DMS153 treated with DMSO at 0.1 percent for 48 hours (cell line): ENCODE results near the gene RFTN1.
A peak's percentile ranks its signal among the peaks of the same experiment; 100 is the strongest.

Source experiments
- DNase-seq: peaks from one replicate; lab custom pipeline; 2025; ENCODE audit not compliant: unreplicated experiment; lab: John Stamatoyannopoulos, UW

Gene RFTN1

DNA sequence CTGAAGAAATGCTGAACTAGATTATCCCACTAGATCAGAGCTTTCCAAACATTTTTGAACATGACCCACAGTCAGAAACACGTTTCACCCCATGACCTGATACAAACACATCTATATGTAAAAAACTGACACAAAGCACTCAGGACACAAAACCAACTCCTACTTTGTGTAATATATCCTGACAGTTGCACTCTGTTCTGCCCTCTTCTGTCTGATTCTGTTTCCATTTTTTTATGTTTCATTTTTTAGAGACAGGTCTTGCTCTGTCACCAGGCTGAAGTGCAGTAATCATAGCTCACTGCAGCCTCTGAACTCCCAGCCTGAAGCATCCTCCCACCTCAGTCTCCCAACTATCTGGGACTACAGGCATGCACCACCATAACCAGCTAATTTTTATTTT, 15.8 kb upstream of the RFTN1 start:
- DNase-seq, result no peak

DNA sequence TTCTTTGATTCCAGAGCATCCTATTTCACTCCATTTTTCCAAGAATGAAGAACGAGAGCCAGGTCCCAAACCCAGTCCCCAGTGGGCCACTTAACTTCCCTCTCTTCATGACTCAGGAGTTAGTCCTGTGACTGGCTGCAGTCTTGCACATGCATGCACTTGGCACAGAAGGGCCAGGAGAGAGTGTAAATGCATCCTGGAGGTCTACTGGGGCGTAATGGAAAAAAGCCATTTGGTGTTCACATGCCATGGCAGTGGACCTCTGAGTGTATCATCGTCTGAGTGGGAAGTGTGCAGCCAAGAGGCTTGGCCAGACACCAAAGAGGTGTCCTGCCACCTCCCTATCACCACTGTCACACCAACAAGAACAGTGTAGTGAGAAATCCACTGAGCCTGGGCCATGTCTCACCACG, 15.1 kb upstream of the RFTN1 start:
- no peak for DNase-seq

DNA sequence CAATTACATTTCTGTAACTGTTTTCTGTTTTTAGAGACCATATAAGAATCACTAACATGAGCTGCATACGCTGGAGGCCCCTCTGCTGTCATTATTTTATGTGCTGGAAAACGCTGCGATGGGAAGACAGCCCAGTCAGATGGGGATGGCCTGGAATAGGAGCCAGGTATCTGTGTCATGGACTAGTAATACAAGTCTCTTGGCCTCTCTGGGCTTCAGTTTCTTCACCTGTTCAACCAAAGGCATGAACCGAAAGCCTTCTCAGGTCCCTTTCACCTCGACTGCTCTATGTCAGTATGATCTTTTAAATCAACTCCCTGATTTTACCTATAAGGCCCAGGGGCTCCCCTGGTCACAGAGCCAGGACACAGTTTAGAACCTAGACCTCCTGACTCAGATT, 14.6 kb upstream of the RFTN1 start:
- no peak for DNase-seq

DNA sequence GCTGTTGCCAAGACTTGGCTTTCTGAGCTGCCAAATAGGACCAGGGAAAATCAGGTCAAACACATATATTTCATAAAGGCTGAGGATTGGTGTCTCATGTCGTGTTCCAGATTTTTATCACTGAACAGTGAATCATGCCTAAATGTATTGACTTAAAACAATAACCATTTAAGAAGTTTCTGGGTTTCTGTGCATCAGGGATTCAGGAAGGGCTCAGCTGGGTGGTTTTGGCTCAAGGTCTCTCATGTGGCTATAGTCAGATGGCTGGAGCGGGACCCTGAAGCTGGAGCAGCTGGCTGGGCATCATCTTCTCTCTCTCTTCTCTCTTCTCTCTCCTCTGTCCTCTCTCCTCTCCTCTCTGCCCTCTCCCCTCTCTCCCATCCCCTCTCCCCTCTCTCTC, 10.7 kb upstream of the RFTN1 start:
- DNase-seq, result no peak

DNA sequence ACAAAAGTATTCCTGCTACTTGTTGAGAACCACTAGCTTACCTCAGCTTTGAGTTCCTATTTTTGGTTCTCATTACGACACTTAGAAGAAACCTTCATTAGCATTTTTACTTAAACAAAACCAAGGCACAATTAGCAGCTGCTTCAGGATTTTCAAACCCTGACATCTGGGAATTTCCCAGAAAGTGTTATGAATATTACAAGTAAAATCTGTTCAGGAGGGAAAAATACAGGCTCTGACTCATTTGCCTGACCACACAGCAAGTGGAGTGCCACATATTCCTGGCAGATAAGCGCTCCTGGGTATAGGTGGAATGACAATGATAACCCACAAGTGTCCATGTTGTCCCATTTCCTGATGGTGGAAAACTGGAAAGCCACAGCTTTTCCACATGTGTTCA, 10.3 kb upstream of the RFTN1 start:
- no peak for DNase-seq

DNA sequence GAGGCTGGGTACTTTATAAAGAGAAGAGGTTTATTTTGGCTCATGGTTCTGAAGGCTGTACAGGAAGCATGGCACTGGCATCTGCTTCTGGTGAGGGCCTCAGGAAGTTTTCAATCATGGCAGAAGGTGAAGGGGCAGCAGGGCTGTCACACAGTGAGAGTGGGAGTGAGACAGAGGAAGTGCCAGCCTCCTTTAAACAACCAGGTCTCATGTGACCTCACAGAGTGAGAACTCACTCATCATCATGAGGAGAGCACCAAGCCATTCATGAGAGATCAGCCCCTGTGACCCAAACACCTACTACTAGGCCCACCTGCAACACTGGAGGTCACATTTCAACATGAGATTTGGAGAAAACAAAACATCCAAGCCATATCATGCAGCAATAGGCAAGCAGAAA, 9.3 kb upstream of the RFTN1 start:
- DNase-seq, result no peak

DNA sequence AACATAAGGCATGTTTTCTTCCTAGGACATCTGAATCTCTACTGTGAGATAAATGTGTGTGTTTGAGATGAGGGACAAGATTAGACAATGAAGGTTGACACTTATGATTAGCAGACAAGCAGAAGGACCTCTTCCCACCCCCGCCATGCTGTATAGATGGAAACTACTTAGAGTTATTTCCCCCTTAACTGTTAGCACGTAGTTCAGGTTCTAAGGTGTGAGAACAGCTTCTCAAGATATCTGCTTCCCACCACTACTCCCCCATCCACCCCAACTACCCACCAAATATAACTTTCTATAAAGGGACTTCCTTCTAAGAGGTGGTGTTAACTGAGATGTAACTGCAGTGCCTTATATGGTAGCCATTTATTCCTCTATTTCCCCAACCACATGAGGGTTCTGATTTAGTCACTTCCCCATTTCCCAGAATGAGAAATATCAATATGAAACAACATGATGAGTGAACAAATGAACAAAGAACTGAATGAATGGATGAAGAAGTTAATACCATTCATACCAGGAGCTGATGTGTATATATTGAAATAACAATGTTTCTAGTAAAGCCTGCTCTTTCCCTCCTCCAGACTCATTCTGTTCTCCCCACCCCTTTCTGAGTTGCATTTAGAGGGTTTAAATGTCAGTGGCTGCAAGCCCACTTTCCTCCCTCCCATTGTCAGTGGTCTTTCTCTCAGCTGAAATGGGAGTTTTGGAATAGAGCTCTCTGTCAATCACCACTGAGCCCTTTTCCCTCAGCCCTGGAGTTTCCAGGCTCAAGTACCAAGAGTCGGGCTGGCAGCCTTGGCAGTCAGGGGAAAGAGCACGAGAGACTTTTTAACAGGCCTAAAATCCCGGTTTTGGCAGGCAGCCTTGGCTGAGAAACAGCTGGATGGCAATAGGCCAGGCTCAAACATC, 7.7 kb upstream of the RFTN1 start:
- no peak for DNase-seq

DNA sequence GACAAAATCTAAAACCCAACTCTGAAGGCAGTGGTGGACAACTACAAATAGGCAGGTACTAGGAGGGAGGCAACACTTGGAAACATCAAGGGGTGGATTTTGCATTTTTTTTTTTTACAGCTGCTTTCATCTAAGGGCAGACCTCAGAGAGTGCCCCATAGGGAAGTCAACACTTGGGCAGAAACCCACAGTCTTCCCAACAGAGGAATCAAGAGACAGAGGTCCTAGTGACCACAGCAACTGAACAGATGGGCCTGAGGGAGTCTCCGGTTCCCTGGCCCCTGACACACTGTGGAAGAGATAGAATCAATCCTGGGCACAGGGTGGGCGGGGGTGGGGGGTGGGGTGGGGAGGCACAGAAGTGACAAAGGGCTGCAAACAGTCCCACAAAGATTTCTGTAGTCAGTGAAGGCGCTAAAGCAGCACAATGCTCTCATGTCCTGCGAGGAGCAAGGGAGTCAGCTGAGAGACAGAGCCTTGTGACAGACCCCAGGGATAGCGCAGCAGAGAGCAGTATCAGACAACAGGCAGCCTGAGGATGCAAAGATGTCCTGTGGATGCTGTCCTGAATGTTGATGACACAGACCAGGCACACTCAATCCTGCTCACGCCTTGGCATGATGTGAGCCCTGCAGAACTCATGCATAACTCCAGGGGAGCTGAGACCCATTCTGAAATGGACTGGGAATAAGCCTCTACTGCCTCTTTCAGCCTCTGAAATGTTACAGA, 6.9 kb upstream of the RFTN1 start:
- no peak for DNase-seq

DNA sequence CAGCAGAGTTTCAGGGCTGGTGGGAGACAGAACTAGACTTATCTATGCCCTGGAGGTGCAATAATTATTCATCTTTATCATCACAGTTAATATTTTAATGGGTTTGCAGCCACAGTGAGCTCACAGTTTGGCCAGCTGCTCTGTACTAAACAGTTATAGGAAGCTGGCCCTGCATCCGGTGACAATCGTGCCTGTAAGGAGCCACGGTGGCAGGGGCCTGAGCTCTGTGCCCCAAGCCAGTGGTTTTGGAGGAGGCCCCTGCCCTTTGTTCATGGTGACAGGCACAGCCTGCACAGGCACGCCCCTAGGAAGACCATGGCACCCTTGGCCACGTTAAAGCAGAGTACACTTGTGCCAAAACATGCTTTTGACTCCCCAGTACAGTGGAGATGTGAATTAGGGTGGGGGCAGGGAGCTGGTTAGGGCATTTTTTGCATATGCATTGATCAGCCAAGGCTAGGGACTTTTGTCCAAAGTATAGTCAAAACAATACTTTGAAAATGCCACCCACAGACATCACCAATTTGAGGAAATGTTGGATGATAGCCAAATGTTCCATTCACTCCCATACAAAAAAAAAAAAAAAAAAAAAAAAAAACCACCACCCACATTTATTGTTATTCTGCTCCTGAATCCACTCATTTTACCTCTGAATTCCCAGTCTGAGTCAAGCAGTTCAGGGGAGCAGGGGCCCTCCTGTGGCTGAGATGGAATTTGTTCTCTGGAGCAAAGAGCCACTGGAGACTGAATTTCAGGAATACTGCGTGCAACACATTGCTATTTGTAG, 3.4 kb upstream of the RFTN1 start:
- peak; percentile 18 for DNase-seq

DNA sequence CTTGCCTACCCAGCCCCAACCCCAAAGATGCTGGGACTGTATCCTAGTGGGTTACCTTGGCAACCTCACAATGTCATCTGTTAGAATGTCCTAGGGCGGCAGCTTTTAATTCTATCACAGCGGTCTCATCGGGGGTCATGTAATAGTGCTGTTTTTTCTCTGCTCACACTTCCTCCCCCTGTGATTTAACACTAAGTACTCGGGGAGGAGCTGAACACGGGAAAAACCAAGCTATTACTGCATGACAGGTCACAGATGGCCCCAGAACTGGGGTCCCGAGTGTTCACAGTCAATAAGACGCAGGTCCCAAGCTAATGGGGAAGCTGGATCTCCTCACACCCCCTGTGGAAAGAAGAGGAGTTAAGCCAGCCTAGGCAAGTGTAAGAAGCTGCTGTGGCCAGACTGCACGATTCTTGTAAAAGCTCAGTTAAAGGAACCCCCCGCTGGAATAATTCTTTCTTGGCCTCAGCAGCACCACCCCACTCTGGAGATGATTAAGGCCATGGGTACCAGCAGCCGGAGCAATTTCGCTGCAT, 2.5 kb upstream of the RFTN1 start:
- no peak for DNase-seq

DNA sequence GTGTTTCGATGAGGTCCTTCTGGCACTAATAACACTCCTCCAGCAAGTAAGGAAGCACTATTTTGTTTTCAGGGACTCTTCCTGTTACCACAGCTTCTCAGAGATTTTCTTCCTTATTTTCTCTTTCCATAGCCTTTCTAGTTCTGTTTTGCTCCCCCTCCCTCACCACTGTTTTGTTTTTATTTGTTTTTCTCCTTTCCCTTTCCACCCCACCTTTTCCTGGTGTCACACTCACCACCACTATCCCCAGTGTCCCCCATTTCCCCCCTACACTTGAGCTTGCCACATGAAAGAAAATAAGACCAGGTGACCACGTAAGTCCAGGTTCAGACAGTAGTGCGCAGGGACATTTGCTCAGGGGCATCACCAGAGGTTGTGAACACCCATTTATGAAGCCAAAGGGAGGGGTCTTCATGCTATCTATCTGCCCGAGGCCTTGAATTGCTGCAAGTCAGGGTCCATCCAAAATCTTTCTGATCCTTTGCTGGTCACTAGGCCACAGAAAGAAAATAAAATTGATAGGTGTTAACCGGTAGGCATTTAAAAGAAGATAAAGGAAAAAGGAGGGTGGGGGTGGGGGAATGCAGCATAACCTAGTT, 1.4 kb upstream of the RFTN1 start:
- DNase-seq, result no peak

DNA sequence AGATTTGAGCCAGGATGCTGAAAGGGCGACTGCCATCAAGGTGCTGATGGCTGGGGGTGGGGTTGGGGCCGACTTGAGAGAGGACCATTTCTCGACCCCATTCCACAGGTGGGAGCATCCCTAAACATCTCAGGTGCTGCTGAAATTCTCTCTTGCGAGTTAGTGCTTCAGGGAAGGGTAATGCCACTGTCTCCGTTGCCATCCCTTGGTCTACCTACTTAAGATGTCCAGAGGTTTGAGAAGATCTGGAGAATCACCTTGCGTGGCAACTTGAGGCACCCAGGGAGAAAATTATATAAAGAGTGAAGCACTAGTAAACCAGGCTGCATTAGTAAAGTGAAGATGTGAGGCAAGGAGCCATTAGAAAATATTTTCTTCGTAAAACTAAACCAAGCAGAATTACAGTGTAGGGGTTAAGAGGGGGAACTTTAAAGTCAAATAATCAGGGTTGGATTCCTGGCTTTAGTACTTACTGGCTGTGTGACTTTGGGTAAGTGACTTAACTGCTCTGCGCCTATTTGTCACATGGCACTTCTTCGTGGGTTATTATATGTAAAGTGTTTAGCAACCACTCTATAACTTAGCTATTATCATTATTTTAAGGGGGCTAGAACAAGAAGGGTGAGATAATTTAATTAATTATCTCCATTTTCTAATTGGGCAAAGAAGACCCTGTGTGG, 662 bp upstream of the RFTN1 start:
- no peak for DNase-seq

DNA sequence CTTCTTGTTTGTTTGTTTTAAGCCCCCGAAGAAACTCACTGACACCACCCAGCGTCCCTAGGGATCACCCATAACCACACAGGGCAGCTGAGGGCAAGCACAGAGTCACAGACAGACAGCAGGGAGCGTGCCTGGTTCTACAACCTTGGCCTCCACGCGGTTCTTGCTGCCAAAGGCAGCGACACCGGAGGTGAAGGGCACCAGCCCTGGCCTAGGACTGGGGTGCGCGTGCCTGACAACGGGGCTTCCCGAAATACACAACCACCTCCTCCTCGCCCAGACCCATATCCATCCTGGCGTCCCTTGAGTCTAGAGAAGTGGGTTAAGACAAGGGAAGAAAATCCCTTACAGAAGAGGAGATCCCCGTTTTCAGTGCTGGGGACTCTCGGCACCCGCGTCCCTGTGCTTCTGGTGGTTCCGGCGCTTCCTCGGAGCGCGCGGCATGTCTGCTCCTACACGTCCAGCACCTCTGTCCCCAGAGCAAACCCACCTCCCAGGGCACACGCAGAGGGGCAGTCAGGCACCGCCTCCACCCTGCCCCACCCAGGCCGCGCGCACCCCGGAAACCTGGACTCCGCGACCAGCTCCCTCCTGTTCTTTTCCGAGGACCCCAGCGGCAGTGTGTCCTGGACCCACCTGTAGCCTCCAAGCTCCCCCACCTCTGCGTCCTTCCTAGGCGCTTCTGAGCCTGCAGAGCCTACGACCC, 911 bp downstream of the RFTN1 start:
- DNase-seq, result no peak

DNA sequence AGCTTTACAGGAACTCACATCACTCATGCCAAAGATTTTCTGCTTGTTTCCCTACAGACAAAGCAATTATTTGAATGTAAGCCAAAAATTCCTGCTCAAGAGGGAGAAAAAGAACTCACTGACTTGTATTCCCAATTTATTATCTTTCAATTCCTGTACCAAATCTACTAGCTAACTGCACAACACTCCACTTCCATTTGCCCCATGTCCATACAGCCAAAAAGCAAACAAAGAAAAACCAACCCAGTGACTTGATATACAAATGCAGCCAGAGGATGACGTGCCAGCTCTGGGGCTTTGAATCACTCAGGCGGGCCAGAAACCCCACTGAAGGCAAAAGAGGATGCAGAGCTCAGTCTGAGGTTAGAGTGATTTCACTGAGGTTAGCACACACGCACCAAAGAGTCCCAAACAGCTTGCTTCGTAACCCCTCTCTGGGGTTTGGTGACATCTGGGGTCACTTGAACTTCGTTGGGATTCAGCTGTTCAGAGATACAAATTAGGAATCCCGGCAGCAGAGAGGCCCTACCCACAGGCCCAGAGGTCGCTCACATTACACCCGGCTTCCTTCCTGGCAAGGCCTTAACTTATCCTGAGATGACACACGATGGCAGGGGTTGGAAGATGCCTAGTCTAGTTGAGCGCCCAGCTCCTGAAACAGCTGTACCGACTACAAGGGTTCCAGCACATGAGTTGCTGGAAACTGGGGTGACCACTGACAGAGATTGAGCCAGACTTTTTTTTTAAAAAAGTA, 1.6 kb downstream of the RFTN1 start:
- DNase-seq, result peak; percentile 2

DNA sequence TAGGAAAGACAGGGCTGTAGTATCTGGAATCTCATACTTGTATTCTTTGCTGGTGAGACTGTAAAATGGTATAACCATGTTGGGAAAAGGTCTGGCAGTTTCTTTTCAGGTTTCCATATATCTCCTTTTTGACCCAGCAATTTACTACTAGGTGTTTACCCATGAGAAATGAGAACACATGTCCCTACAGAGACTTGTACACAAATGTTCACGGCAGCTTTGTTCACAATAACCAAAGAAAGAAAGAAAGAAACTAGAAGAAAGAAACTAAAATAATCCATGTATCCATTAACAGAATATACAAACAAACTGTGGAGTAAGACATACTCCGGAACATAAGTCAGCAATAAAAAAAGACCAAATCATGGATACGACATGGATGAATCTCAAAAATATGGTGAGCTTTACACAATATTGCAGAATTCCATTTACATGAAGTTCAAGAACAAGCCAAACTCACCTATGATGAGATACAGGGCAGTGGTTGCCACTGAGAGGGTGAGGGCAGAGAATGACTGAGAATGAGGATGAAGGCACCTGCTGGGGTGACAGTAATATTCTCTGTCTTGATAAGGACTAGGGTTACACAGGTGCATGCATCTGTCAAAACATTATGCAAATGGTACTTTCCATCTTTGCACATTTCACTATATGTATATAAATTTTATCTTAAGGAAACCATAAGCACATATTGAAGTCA, 2.7 kb downstream of the RFTN1 start:
- DNase-seq, result no peak

DNA sequence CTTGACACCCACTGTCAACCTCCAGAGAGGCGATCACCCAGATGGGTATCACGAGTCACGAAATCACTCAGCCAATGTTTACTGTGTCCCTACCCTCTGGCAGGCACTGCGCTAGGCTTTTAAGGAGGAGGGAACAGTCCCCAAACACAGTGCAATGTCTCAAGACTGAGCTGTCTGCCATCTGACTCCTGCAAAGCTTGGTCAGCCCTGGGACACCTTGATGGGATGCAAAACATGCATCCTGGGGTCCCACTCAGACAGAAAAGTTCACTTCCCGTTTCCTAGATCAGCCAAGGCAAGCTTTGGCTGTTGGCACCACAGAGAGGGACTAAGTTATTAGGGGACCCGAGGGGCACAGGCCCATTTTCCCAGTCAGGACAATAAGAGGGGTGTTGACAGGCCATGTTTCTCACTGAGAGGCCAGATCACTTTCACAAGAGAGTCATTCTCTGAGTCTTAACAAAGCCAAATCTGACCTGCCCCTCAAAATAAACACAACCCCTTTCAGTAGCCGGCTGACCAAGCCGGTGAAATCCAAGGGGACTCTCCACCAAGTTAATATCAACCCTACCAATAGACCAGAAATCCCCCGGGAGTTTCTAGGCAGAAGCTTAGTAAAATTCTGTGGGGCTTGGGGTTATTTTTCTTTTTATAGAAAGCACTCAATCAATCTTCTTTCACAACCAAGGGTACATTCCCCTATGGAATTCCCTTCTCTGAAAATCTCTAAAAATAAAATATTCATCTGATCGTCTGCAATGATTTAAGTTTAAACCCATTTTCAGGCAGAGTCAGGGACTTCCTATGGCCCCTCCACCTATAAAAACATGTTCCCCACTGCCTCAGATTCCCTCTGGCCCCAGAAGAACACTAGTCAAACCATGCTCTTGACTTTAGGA, 3.5 kb downstream of the RFTN1 start:
- no peak for DNase-seq

DNA sequence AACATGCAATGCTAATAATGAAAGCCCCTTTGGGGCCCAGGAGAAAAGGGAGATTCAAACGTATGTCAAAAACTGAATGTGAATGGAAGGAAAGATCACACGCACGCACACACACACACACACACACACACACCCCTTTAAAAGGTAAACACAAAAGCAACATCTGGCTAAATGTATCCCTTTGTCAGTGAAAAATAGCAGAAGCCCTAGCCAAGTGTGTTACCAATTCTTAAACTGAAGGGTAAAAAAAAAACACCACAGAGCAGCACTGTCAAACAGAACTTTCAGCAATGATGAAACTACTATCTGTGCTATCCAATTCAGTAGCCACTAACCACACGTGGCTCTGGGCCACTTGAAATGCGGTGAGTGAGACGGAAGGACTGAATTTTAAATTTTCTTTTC, 4.9 kb downstream of the RFTN1 start:
- DNase-seq, result no peak

DNA sequence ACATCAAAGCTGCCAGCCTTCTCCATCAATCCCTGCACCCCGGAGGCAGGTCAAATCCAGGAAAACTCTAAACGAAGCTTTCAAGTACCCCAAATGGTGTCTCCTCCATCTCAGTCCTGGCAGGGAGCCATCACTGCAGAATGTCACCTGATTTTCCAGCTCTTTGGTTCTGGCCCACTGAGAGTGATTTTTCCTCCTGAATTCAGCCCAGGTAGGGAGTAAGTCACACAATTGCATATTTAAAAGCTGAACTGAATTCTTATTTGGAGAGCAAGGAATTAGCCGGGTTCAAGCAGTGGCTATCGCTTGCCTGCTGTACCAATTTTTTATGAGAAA, 5.3 kb downstream of the RFTN1 start:
- no peak for DNase-seq
